Measurements from ENCODE around the gene KCNG4.
"Not testable (repeated sequence)": the region's sequence is repeated elsewhere in the genome, so short reads cannot be mapped to it uniquely, and the experiment has no call there.

KCNG4 gene

GRCh38 chr16:84233748-84234147 lies 6.1 kb downstream of the KCNG4 start:
- DNase-seq = no peak

- DNase-seq = no peak
Measured at GRCh38 chr16:84232969-84233368, 6.8 kb downstream of the KCNG4 start.

GRCh38 chr16:84232060-84232459 lies 7.8 kb downstream of the KCNG4 start:
- no peak for DNase-seq

- DNase-seq = no peak
Measured at GRCh38 chr16:84229471-84229870, 10.3 kb downstream of the KCNG4 start.

GRCh38 chr16:84228256-84228838 lies 11.5 kb downstream of the KCNG4 start:
- DNase-seq = peak; percentile 82

GRCh38 chr16:84227548-84227947 lies 12.3 kb downstream of the KCNG4 start:
- DNase-seq = no peak

GRCh38 chr16:84226026-84226425 lies 13.8 kb downstream of the KCNG4 start:
- no peak for DNase-seq

- no peak for DNase-seq
Measured at GRCh38 chr16:84225571-84225970, 14.2 kb downstream of the KCNG4 start.

- no peak for DNase-seq
Measured at GRCh38 chr16:84225126-84225525, 14.7 kb downstream of the KCNG4 start.

GRCh38 chr16:84224554-84224953 lies 15.3 kb downstream of the KCNG4 start:
- no peak for DNase-seq

GRCh38 chr16:84223456-84223855 lies 16.4 kb downstream of the KCNG4 start:
- no peak for DNase-seq

GRCh38 chr16:84220851-84221250 lies 19.0 kb downstream of the KCNG4 start:
- no peak for DNase-seq

GRCh38 chr16:84218956-84219355 lies 20.9 kb downstream of the KCNG4 start:
- DNase-seq = no peak

- no peak for DNase-seq
Measured at GRCh38 chr16:84218176-84218823, 21.5 kb downstream of the KCNG4 start.

- not testable (repeated sequence) for DNase-seq
Measured at GRCh38 chr16:84216144-84216543, 23.7 kb downstream of the KCNG4 start.

- DNase-seq = no peak
Measured at GRCh38 chr16:84215531-84215930, 24.3 kb downstream of the KCNG4 start.

GRCh38 chr16:84214451-84215066 lies 25.3 kb downstream of the KCNG4 start:
- DNase-seq = no peak

- no peak for DNase-seq
Measured at GRCh38 chr16:84212631-84213030, 27.2 kb downstream of the KCNG4 start.

- no peak for DNase-seq
Measured at GRCh38 chr16:84212154-84212553, 27.7 kb downstream of the KCNG4 start.

GRCh38 chr16:84209989-84210388 lies 29.8 kb downstream of the KCNG4 start:
- no peak for DNase-seq

GRCh38 chr16:84207879-84208278 lies 31.9 kb downstream of the KCNG4 start:
- DNase-seq = no peak

- no peak for DNase-seq
Measured at GRCh38 chr16:84207251-84207650, 32.6 kb downstream of the KCNG4 start.

GRCh38 chr16:84205976-84206691 lies 33.7 kb downstream of the KCNG4 start:
- no peak for DNase-seq

- DNase-seq = not testable (repeated sequence)
Measured at GRCh38 chr16:84205123-84205522, 34.7 kb downstream of the KCNG4 start.
